ENCODE measurements around the gene NAV1.

DNA sequence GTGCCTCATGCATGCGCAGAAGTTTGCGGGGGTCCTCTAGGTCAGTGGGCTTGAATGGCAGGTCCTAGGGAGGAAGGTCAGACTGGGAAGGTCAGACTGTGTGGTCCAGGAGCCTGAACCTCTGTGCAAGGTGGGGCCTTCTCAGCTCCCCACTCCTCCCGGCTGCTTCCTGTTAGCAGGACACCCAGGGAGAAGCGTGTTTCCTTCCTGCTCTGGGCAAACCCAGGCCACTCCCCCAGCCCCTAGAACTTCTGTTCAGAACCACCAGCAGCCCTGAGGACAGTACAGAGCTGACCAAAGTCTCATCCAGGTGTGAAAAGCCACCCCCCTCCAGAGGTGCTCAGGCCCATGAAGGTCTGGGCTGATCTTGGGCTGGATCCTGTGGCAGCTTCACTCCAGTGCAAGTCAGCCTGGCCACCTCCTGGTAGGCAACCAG, 29.9 kb downstream of the NAV1 start:
- no peak for TF ChIP-seq REST (IDR thresholded peaks at IDR 0.05)
- TF ChIP-seq CTCF (IDR thresholded peaks at IDR 0.05; ENCODE audit: low read depth, low read length, missing input control) = no peak
- no peak for TF ChIP-seq HNF4A (conservative IDR thresholded peaks at IDR 0.05)
- no peak for TF ChIP-seq YY1 (IDR thresholded peaks at IDR 0.05)
